Prostate gland (tissue), 2 donors: ENCODE results near the gene ARSB. TPM values are rescaled to one million over a fixed set of nuclear protein-coding genes. Genes with fewer than 3 reads are reported as not detected.

Experiments
- DNase-seq: peaks from one replicate; pipeline ENCODE4 v3.0.0-alpha.2; 2019; ENCODE audit warnings: low spot score
- H3K27ac ChIP-seq, 2 donors: fragments of 200-600 bp; sonication (generic); 2 replicates each; pipeline ENCODE4 v1.5.1; 2017 to 2019
- H3K27me3 ChIP-seq: fragments of 200-600 bp; sonication (generic); replicated peaks from 2 replicates; pipeline ENCODE4 v1.5.1; 2019; ENCODE audit not compliant: insufficient read depth
- H3K36me3 ChIP-seq, 2 donors: fragments of 200-600 bp; sonication (generic); 1 replicate in 1 of 2; 2 replicates in 1 of 2; pipeline versions ENCODE4 v1.5.1 to v1.8.1; 2017 to 2019
- H3K4me1 ChIP-seq: fragments of 200-600 bp; sonication (generic); replicated peaks from 2 replicates; pipeline ENCODE4 v1.5.1; 2019
- H3K4me3 ChIP-seq, 2 donors: fragments of 200-600 bp; sonication (generic); 2 replicates each; pipeline ENCODE4 v1.5.1; 2017 to 2019
- H3K9me3 ChIP-seq: fragments of 200-600 bp; sonication (generic); 2 replicates; pipeline ENCODE4 v1.5.1; 2017
- CTCF ChIP-seq, 4 experiments: fragments of 200-600 bp in 2 of 4; fragments of 450-650 bp in 2 of 4; sonication (generic) in 2 of 4; IDR thresholded peaks; 1 replicate in 3 of 4; 2 replicates in 1 of 4; pipeline ENCODE4 v1.5.1; 2016 to 2019; ENCODE audit warnings: antibody characterized with exemption in 4 of 4, mild to moderate bottlenecking in 2 of 4, moderate library complexity in 2 of 4
- POLR2A ChIP-seq: fragments of 450-650 bp; IDR thresholded peaks from one replicate; pipeline ENCODE4 v1.6.1; 2016; ENCODE audit warnings: antibody characterized with exemption, mild to moderate bottlenecking
- POLR2AphosphoS5 ChIP-seq: sonication (generic); formaldehyde crosslinking; IDR thresholded peaks from one replicate; pipeline ENCODE4 v1.6.1; 2017; ENCODE audit warnings: antibody characterized with exemption
- WGBS: methylation state at CpG from one replicate; pipeline ENCODE4 v1.1.5; 2018; 5-methylcytosine and 5-hydroxymethylcytosine counted together
- intact Hi-C: fragments of 100-400 bp; cut with DNase I; formaldehyde crosslinking; loops from one replicate; pipeline ENCODE4 v1.14.2; 2022
- total RNA-seq, 2 donors: library from RNA; depleted of rRNA; stranded (reverse); fragments of >200 nt; gene quantifications; one replicate each; pipeline ENCODE4 v1.1.0, GENCODE V29; 2016

Gene ARSB
- total RNA-seq, 2 donors from 2014 or later = 5.4 to 14.9 TPM

DNA sequence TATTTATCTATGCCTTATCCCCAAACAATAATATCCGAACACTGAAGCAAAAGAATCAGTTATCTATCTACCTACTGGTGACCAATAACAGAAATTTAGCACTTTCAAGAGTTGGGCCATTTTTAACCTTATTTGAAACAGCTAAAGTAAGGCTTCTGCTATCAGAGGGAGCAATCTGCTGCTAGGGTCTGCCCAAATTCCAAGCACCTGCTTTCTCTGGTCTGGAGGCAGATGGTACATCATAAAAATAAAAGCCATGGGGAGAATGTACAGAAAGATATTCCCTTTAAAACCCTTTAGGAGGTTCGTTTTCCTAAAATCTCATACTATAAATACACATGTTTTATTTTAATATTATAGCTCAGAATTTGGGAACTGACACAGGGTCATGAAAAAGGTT, 37.7 kb upstream of the ARSB start:
- intact Hi-C loops = loop anchor here (5.0 kb wide), 1 partner anchor 440 kb away; no protein-coding TSS in a partner anchor
- Histone ChIP-seq H3K27me3 (no peaks in the 10 kb centered on the region), H3K9me3 (no peaks in the 10 kb centered on the region), H3K4me3 (no peak overlapping the region), H3K27ac (no peak overlapping the region), H3K36me3 (no peaks in the 10 kb centered on the region), H3K4me1 (no peaks in the 10 kb centered on the region)
- WGBS = 92% methylated on average over 2 of the region's 2 CpGs
- TF ChIP-seq CTCF (IDR thresholded peaks at IDR 0.05) (no peak), POLR2AphosphoS5 (no peak), POLR2A (no peak)
- DNase-seq = no peak

DNA sequence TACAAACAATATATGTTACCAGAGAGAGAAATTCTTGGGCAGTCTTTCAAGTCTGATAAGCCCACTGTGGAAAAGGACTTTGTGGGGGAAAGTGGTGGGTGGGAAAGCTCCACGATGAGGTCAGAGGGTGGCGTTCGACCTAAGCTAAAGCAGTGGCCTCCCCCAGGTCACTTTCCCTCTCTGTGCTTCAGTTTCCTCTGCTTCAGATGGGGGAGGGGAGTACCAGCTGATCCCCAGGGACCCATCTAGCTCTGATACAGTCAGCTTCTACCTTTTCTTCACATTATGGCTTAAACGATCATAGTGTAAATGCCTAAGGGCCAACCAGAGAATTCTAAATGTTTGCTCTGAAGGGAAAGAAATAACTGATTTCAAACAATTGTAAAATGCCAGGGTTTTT, 36.6 kb upstream of the ARSB start:
- Histone ChIP-seq H3K9me3 (no peaks in the 10 kb centered on the region), H3K27me3 (no peaks in the 10 kb centered on the region), H3K4me1 (no peaks in the 10 kb centered on the region), H3K36me3 (no peaks in the 10 kb centered on the region), H3K27ac (no peak overlapping the region), H3K4me3 (no peak overlapping the region)
- TF ChIP-seq POLR2A (no peak), CTCF (IDR thresholded peaks at IDR 0.05) (no peak), POLR2AphosphoS5 (no peak)
- DNase-seq = no peak
- intact Hi-C loops = loop anchor here (5.0 kb wide), 1 partner anchor 441 kb away; no protein-coding TSS in a partner anchor
- WGBS = 49% methylated on average over 4 of the region's 4 CpGs

- Histone ChIP-seq H3K9me3 (no peaks in the 10 kb centered on the region), H3K27me3 (no peaks in the 10 kb centered on the region), H3K27ac (no peak overlapping the region), H3K4me1 (no peaks in the 10 kb centered on the region), H3K36me3 (no peaks in the 10 kb centered on the region), H3K4me3 (no peak overlapping the region)
- intact Hi-C loops = loop anchor here (5.0 kb wide), 1 partner anchor 441 kb away; no protein-coding TSS in a partner anchor
- peak; percentile 32 for DNase-seq
- WGBS = 16% methylated on average over 14 of the region's 14 CpGs
- TF ChIP-seq POLR2A = no peak
- peak; percentile 29 to 70 (median 64) for TF ChIP-seq CTCF (IDR thresholded peaks at IDR 0.05)
- TF ChIP-seq POLR2AphosphoS5 = no peak
These were observed 35.9 kb upstream of the ARSB start for GRCh38 chr5:79020861-79021561.

DNA sequence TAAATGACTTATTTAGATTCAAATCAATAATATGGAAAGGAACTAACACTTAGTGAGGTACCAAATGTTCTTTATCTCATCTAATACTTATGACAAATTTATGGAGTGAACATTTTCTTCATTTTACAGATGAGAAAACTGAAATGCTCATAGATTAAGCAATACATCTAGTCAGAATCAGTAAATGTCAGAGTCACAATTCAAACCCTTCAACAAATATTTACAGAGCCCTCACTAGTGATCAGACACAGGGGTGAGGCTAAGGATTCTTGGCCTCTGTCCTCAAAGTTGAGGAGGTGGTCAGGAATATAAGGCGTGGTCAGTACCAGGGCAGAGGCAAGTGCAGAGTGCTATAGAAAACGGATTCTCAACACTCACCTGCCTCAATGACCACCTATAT, 29.5 kb upstream of the ARSB start:
- Histone ChIP-seq H3K36me3 (no peaks in the 10 kb centered on the region), H3K4me3 (no peak overlapping the region), H3K4me1 (no peaks in the 10 kb centered on the region), H3K27ac (no peak overlapping the region), H3K27me3 (no peaks in the 10 kb centered on the region), H3K9me3 (no peaks in the 10 kb centered on the region)
- no peak for DNase-seq
- 76% methylated on average over 2 of the region's 2 CpGs for WGBS
- intact Hi-C loops = no loop called here
- TF ChIP-seq POLR2AphosphoS5 (no peak), CTCF (IDR thresholded peaks at IDR 0.05) (no peak), POLR2A (no peak)

DNA sequence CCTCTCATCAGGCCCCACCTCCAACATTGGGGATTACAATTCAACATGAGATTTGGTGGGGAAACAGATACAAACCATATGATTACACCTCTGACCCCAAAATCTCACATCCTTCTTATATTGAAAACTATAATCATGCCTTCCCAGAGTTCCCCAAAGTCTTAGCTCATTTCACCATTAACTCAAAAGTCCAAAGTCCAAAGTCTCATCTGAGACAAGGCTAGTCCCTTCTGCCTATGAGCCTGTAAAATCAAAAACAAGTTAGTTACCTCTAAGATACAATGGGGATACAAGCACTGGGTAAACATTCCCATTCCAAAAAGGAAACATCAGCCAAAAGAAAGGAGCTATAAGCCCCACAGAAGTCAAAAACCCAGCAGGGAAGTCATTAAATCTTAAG, 26.8 kb upstream of the ARSB start:
- Histone ChIP-seq H3K9me3 (no peaks in the 10 kb centered on the region), H3K4me1 (no peaks in the 10 kb centered on the region), H3K27ac (no peak overlapping the region), H3K4me3 (no peak overlapping the region), H3K36me3 (no peaks in the 10 kb centered on the region), H3K27me3 (no peaks in the 10 kb centered on the region)
- no peak for DNase-seq
- intact Hi-C loops = no loop called here
- TF ChIP-seq POLR2A (no peak), CTCF (IDR thresholded peaks at IDR 0.05) (no peak), POLR2AphosphoS5 (no peak)
